ENCODE measurements around the gene ZFP42.

GRCh38 chr4:187961961-187962360 is 33.6 kb upstream of the ZFP42 start:
- no peak for TF ChIP-seq CTCF (IDR thresholded peaks at IDR 0.05)
- TF ChIP-seq EZH2 (IDR thresholded peaks at IDR 0.05; ENCODE audit: borderline replicate concordance, insufficient read depth, low read depth, low read length, poor library complexity, severe bottlenecking), result no peak

All from B cell (primary cell).